ENCODE results near the gene LRP1. TPM values are rescaled to one million over a fixed set of nuclear protein-coding genes. Genes with fewer than 3 reads are reported as not detected.
A peak's percentile ranks its signal among the peaks of the same experiment; 100 is the strongest.

The LRP1 gene
- total RNA-seq, 1 experiment from 2014 or later, result 12.4 TPM

DNA sequence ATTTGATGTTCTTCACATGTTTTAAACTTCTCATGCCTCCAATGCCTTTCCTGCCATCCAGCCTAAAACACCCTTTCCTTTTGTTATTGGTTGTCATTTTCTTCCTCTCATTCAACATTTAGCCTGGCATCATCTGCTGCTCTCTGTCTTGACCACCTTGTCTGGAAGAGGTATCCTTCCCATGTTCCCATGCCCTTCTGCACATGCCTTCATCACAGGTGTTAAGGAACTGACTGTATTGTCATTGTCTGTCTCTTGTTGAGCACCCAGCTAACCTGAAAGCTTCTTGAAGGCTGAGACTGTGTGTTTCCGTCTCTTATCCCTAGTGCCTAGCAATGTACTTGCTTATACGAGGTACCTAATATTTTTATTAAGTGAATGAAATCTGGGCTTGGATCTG is 4.5 kb upstream of the LRP1 start:
- DNase-seq, result no peak
- H3K27ac Mint-ChIP-seq (ENCODE audit: unreplicated experiment), result no peak overlapping the region
- TF ChIP-seq, protein P1, sequence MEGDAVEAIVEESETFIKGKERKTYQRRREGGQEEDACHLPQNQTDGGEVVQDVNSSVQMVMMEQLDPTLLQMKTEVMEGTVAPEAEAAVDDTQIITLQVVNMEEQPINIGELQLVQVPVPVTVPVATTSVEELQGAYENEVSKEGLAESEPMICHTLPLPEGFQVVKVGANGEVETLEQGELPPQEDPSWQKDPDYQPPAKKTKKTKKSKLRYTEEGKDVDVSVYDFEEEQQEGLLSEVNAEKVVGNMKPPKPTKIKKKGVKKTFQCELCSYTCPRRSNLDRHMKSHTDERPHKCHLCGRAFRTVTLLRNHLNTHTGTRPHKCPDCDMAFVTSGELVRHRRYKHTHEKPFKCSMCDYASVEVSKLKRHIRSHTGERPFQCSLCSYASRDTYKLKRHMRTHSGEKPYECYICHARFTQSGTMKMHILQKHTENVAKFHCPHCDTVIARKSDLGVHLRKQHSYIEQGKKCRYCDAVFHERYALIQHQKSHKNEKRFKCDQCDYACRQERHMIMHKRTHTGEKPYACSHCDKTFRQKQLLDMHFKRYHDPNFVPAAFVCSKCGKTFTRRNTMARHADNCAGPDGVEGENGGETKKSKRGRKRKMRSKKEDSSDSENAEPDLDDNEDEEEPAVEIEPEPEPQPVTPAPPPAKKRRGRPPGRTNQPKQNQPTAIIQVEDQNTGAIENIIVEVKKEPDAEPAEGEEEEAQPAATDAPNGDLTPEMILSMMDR (IDR thresholded peaks at IDR 0.05; ENCODE audit: unreplicated experiment), result no peak
- intact Hi-C loops (cut with micrococcal nuclease; ENCODE audit: unreplicated experiment), result loop anchor here (1.0 to 2.0 kb wide), 2 partner anchors 49 to 59 kb away; no protein-coding TSS in a partner anchor
- H3K36me3 Mint-ChIP-seq (ENCODE audit: insufficient read depth, unreplicated experiment), result peaks cover 16% of the 10 kb centered on the region
- H3K27me3 Mint-ChIP-seq (ENCODE audit: unreplicated experiment), result peaks cover 21% of the 10 kb centered on the region
- H3K4me1 Mint-ChIP-seq (ENCODE audit: low read depth, unreplicated experiment), result no peaks in the 10 kb centered on the region
- H3K9me3 Mint-ChIP-seq (ENCODE audit: low read depth, unreplicated experiment), result peaks cover 10% of the 10 kb centered on the region
- no peak overlapping the region for H3K4me3 Mint-ChIP-seq (ENCODE audit: low read depth, unreplicated experiment)
- BruUV-seq (replicated peaks), result no TSS peak
- CTCF ChIA-PET, result interaction anchor here (0.8 to 3.1 kb wide), 9 partner anchors 9 to 62 kb away, joined by 3 to 24 read pairs (median 4); partner anchors contain the start of genes NEMP1 and STAT6

DNA sequence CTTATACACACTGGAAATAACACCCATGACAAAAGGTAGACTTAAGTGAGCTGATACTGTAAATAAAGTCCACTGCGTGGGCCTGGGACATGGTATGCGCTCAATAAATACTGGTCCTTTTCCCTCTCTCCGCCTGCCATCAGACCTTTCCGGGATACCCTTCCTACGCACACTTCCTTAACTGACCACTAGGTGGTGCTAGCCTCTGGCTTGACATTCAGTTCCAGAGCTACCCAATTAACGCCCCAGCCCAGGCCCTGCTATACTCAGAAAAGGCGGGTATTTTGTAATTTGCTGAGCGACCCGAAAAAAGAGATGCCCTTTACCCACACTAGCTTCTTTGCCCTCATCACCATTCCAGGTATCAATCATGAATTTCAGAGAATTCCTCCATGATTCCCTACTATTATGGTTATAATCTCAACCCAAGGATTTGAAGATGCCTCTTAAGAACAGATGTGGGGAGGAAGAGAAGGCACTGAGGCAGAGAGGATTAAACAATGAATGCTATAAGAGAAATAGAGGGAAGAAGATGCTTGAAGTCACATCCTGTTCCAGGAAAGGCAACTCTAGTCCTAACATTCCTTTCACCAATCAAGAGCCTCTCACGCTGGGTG is 3.9 kb upstream of the LRP1 start:
- Mint-ChIP-seq H3K27me3 (ENCODE audit: unreplicated experiment) (peaks cover 21% of the 10 kb centered on the region), H3K4me1 (ENCODE audit: low read depth, unreplicated experiment) (no peaks in the 10 kb centered on the region), H3K27ac (ENCODE audit: unreplicated experiment) (no peak overlapping the region), H3K9me3 (ENCODE audit: low read depth, unreplicated experiment) (peaks cover 10% of the 10 kb centered on the region), H3K36me3 (ENCODE audit: insufficient read depth, unreplicated experiment) (peaks cover 18% of the 10 kb centered on the region), H3K4me3 (ENCODE audit: low read depth, unreplicated experiment) (no peak overlapping the region)
- intact Hi-C loops (cut with micrococcal nuclease; ENCODE audit: unreplicated experiment), result loop anchor here (1.0 to 2.0 kb wide), 2 partner anchors 48 to 59 kb away; no protein-coding TSS in a partner anchor
- TF ChIP-seq, protein P1 (IDR thresholded peaks at IDR 0.05; ENCODE audit: unreplicated experiment), result peak; percentile 91
- BruUV-seq (replicated peaks), result no TSS peak
- CTCF ChIA-PET, result interaction anchor here (0.6 to 3.1 kb wide), 10 partner anchors 9 to 62 kb away, joined by 3 to 24 read pairs (median 4); partner anchors contain the start of genes NEMP1 and STAT6
- peak; percentile 84 for DNase-seq

DNA sequence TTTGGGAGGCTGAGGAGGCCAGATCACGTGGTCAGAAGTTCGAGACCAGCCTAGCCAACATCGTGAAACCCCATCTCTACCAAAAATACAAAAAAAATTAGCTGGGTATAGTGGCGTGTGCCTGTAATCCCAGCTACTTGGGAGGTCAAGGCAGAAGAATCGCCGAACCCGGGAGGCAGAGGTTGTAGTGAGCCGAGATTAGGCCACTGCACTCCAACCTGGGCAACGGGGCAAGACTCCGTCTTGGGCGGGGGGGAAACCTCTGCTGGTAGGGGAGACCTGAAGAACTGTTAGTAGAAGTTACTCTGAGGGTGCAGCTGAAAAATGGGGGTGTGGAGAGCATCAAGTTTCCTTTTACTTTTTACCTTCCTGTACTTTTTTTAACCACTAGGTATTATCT is 2.2 kb upstream of the LRP1 start:
- peaks cover 10% of the 10 kb centered on the region for H3K9me3 Mint-ChIP-seq (ENCODE audit: low read depth, unreplicated experiment)
- H3K27me3 Mint-ChIP-seq (ENCODE audit: unreplicated experiment), result peaks cover 36% of the 10 kb centered on the region
- no peak for DNase-seq
- no peak overlapping the region for H3K27ac Mint-ChIP-seq (ENCODE audit: unreplicated experiment)
- TF ChIP-seq, protein P1 (IDR thresholded peaks at IDR 0.05; ENCODE audit: unreplicated experiment), result no peak
- peaks cover 18% of the 10 kb centered on the region for H3K36me3 Mint-ChIP-seq (ENCODE audit: insufficient read depth, unreplicated experiment)
- intact Hi-C loops (cut with micrococcal nuclease; ENCODE audit: unreplicated experiment), result no loop called here
- H3K4me1 Mint-ChIP-seq (ENCODE audit: low read depth, unreplicated experiment), result no peaks in the 10 kb centered on the region
- CTCF ChIA-PET, result interaction anchor here (1.1 to 3.3 kb wide), 2 partner anchors 14 to 48 kb away, joined by 5 to 28 read pairs; partner anchors contain the start of gene STAT6
- H3K4me3 Mint-ChIP-seq (ENCODE audit: low read depth, unreplicated experiment), result no peak overlapping the region
- no TSS peak for BruUV-seq (replicated peaks)

DNA sequence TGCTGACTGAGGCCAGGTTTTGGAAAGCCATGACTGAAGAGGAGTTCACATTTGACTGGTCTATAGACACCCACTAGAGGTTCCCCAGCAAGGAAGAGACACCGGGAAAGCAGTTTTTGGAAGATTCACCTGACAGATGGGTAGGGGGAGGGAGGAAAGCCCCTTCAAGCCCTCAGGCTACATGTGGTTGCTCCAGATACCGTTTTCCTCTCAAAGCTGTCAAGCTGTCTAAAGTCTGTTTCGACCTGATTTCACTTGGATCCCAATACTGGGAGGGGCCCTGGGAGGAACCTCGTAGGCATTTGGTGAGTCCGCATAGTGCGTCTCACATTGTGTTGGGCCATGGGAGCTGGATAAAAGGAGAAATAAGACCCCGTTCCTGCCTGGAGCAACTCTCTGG is 1.7 kb upstream of the LRP1 start:
- DNase-seq, result no peak
- Mint-ChIP-seq H3K36me3 (ENCODE audit: insufficient read depth, unreplicated experiment) (peaks cover 18% of the 10 kb centered on the region), H3K4me1 (ENCODE audit: low read depth, unreplicated experiment) (no peaks in the 10 kb centered on the region), H3K4me3 (ENCODE audit: low read depth, unreplicated experiment) (peak overlapping the region; percentile 81), H3K27ac (ENCODE audit: unreplicated experiment) (no peak overlapping the region), H3K27me3 (ENCODE audit: unreplicated experiment) (peaks cover 41% of the 10 kb centered on the region), H3K9me3 (ENCODE audit: low read depth, unreplicated experiment) (peaks cover 10% of the 10 kb centered on the region)
- CTCF ChIA-PET, result interaction anchor here (0.6 to 3.3 kb wide), 6 partner anchors 15 to 408 kb away, joined by 3 to 39 read pairs (median 6); partner anchors contain the start of gene STAT6
- TF ChIP-seq, protein P1 (IDR thresholded peaks at IDR 0.05; ENCODE audit: unreplicated experiment), result no peak
- no TSS peak for BruUV-seq (replicated peaks)
- intact Hi-C loops (cut with micrococcal nuclease; ENCODE audit: unreplicated experiment), result no loop called here

All from Calu3 (cell line).